T1000 (cell line): Measurements from ENCODE around the gene COG2.
"Not testable (repeated sequence)": the region's sequence is repeated elsewhere in the genome, so short reads cannot be mapped to it uniquely, and the experiment has no call there.

Experiments used
- DNase-seq: peaks from one replicate; lab custom pipeline; 2025; ENCODE audit warnings: mixed read lengths; lab: John Stamatoyannopoulos, UW

The COG2 gene

GRCh38 chr1:230642263-230642959 lies at the start of gene COG2:
TSS of gene COG2 (plus strand) at chr1:230642481. CDS start at chr1:230642607, 126 bp downstream.
- peak; percentile 92 for DNase-seq

GRCh38 chr1:230592848-230593414 lies 49.4 kb upstream of the COG2 start:
- no peak for DNase-seq

- no peak for DNase-seq
These were observed 48.0 kb upstream of the COG2 start for GRCh38 chr1:230594214-230594773.

GRCh38 chr1:230595181-230595580 lies 47.1 kb upstream of the COG2 start:
- DNase-seq = no peak

- no peak for DNase-seq
These were observed 46.0 kb upstream of the COG2 start for GRCh38 chr1:230596306-230596705.

- DNase-seq = no peak
These were observed 43.5 kb upstream of the COG2 start for GRCh38 chr1:230598745-230599144.

- DNase-seq = no peak
These were observed 42.2 kb upstream of the COG2 start for GRCh38 chr1:230599926-230600656.

- DNase-seq = not testable (repeated sequence)
These were observed 41.5 kb upstream of the COG2 start for GRCh38 chr1:230600657-230601400.

GRCh38 chr1:230609208-230609607 lies 33.1 kb upstream of the COG2 start:
- DNase-seq = no peak

- no peak for DNase-seq
These were observed 31.7 kb upstream of the COG2 start for GRCh38 chr1:230610589-230610988.

- no peak for DNase-seq
These were observed 31.0 kb upstream of the COG2 start for GRCh38 chr1:230611128-230611877.

- DNase-seq = no peak
These were observed 30.4 kb upstream of the COG2 start for GRCh38 chr1:230611878-230612235.

- DNase-seq = no peak
These were observed 29.6 kb upstream of the COG2 start for GRCh38 chr1:230612651-230613050.

GRCh38 chr1:230614121-230614520 lies 28.2 kb upstream of the COG2 start:
- no peak for DNase-seq

- DNase-seq = no peak
These were observed 23.7 kb upstream of the COG2 start for GRCh38 chr1:230618537-230618936.

GRCh38 chr1:230620649-230621323 lies 21.5 kb upstream of the COG2 start:
- DNase-seq = no peak

- DNase-seq = no peak
These were observed 20.8 kb upstream of the COG2 start for GRCh38 chr1:230621324-230622030.

GRCh38 chr1:230622151-230622550 lies 20.1 kb upstream of the COG2 start:
- DNase-seq = no peak

- no peak for DNase-seq
These were observed 18.1 kb upstream of the COG2 start for GRCh38 chr1:230624097-230624713.

GRCh38 chr1:230626232-230626631 lies 16.0 kb upstream of the COG2 start:
- no peak for DNase-seq
